ENCODE measurements around the gene SLCO3A1. TPM values are rescaled to one million over a fixed set of nuclear protein-coding genes. Genes with fewer than 3 reads are reported as not detected.

The SLCO3A1 gene
- total RNA-seq, 1 experiment from 2014 or later = not detected

DNA sequence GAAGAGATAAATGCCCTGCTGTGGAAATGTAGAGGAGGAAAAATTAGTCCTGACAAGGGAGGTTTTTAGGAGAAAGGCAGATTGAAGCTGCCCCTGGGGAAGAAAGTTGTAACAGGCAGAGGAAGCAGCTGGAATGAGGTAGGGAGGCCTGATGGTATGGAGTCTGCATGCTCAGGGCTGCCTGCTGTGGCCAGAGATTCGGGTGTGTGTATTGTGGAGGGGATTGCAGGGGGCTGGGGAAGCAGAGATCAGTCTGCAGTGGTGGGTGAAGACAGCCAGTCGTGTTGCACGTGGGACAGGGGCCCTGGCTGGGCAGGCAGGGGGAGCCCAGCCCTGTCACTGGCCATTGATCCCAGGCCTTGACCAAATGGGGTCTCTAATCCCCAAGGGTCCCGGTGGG is 96.5 kb downstream of the SLCO3A1 start:
- Mint-ChIP-seq H3K27ac (ENCODE audit: unreplicated experiment) (no peak overlapping the region), H3K27me3 (ENCODE audit: insufficient read depth, unreplicated experiment) (peaks cover 3% of the 10 kb centered on the region), H3K36me3 (ENCODE audit: insufficient read depth, unreplicated experiment) (no peaks in the 10 kb centered on the region), H3K9me3 (ENCODE audit: unreplicated experiment) (no peaks in the 10 kb centered on the region), H3K4me3 (ENCODE audit: unreplicated experiment) (no peak overlapping the region), H3K4me1 (ENCODE audit: low read depth, unreplicated experiment) (peaks cover 7% of the 10 kb centered on the region)
- no peaks in the 10 kb centered on the region for H3K27me3 ChIP-seq (replicated peaks; ENCODE audit: control insufficient read depth, insufficient read depth, low read length)
- H3K4me1 ChIP-seq = no peaks in the 10 kb centered on the region
- no TSS peak for BruUV-seq (replicated peaks)
- H3K9me3 ChIP-seq = no peaks in the 10 kb centered on the region
- no peaks in the 10 kb centered on the region for H3K36me3 ChIP-seq (ENCODE audit: control insufficient read depth, insufficient read depth, low read length)
- DNase-seq = no peak
- ChIA-PET POLR2A (no interaction called here), CTCF (no interaction called here)
- TF ChIP-seq, protein P1, sequence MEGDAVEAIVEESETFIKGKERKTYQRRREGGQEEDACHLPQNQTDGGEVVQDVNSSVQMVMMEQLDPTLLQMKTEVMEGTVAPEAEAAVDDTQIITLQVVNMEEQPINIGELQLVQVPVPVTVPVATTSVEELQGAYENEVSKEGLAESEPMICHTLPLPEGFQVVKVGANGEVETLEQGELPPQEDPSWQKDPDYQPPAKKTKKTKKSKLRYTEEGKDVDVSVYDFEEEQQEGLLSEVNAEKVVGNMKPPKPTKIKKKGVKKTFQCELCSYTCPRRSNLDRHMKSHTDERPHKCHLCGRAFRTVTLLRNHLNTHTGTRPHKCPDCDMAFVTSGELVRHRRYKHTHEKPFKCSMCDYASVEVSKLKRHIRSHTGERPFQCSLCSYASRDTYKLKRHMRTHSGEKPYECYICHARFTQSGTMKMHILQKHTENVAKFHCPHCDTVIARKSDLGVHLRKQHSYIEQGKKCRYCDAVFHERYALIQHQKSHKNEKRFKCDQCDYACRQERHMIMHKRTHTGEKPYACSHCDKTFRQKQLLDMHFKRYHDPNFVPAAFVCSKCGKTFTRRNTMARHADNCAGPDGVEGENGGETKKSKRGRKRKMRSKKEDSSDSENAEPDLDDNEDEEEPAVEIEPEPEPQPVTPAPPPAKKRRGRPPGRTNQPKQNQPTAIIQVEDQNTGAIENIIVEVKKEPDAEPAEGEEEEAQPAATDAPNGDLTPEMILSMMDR (IDR thresholded peaks at IDR 0.05; ENCODE audit: insufficient read depth in 1 of 2, low read depth in 1 of 2, low read length in 1 of 2, severe bottlenecking in 1 of 2, unreplicated experiment in 1 of 2) = no peak
- intact Hi-C loops (cut with micrococcal nuclease; ENCODE audit: unreplicated experiment) = no loop called here
- H3K4me3 ChIP-seq (ENCODE audit: low read depth, low read length) = no peak overlapping the region

DNA sequence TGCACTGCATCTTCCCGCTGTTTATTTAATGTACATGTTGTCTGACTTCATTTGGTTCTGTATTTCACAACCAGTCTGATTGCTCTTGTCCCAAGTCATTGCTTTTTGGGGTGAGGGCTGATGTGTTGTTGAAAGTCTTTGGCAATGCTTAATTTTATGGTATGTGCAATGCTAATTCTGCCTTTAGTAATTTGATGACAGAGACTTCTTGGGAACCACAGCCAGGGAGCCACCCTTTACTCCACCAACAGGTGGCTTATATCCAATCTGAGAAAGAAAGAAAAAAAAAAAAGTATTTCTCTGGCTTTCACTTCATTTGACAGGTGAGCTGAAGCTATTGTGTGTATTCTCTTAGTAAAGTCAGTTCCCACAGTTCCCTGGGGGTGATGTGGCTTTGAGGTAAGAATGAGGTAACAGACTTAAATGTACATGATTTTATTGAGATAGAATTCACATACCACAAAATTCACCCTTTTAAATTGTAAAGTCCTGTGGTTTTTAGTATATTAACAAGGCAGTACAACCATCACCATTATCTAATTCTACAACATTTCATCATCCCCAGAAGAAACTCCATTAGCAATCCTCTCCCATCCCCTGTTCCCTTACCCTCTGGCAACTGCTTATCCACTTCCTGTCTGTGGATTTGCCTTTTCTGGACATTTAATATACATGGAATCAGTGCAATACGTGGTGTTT is 97.3 kb downstream of the SLCO3A1 start:
- peaks cover 3% of the 10 kb centered on the region for H3K27me3 Mint-ChIP-seq (ENCODE audit: insufficient read depth, unreplicated experiment)
- no peak overlapping the region for H3K27ac Mint-ChIP-seq (ENCODE audit: unreplicated experiment)
- no peak overlapping the region for H3K4me3 Mint-ChIP-seq (ENCODE audit: unreplicated experiment)
- peaks cover 7% of the 10 kb centered on the region for H3K4me1 Mint-ChIP-seq (ENCODE audit: low read depth, unreplicated experiment)
- intact Hi-C loops (cut with micrococcal nuclease; ENCODE audit: unreplicated experiment) = no loop called here
- no peak for DNase-seq
- no TSS peak for BruUV-seq (replicated peaks)
- ChIA-PET CTCF (no interaction called here), POLR2A (no interaction called here)
- no peaks in the 10 kb centered on the region for H3K4me1 ChIP-seq
- H3K36me3 Mint-ChIP-seq (ENCODE audit: insufficient read depth, unreplicated experiment) = no peaks in the 10 kb centered on the region
- TF ChIP-seq, protein P1 (IDR thresholded peaks at IDR 0.05; ENCODE audit: insufficient read depth in 1 of 2, low read depth in 1 of 2, low read length in 1 of 2, severe bottlenecking in 1 of 2, unreplicated experiment in 1 of 2) = no peak
- no peak overlapping the region for H3K4me3 ChIP-seq (ENCODE audit: low read depth, low read length)
- no peaks in the 10 kb centered on the region for H3K27me3 ChIP-seq (replicated peaks; ENCODE audit: control insufficient read depth, insufficient read depth, low read length)
- no peaks in the 10 kb centered on the region for H3K36me3 ChIP-seq (ENCODE audit: control insufficient read depth, insufficient read depth, low read length)
- H3K9me3 Mint-ChIP-seq (ENCODE audit: unreplicated experiment) = no peaks in the 10 kb centered on the region
- no peaks in the 10 kb centered on the region for H3K9me3 ChIP-seq

DNA sequence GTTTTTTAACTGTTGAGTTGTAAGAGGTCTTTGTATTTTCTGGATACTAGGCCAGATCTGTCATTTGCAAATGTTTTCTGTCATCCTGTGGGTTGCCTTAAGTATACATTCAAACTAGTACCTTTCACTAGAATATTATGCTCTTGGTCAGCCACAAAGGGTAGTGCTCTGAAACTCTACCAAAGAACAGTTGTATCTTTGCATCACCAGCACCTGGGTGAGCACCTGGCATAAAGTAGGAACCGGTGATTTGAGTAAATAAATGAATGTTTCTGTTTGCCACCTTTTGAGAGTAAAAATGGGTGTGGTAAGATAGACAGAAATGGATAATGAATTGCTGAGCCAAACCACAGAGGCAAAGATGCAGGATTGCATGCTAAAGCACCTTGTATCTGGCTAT is 98.7 kb downstream of the SLCO3A1 start:
- H3K4me1 ChIP-seq = no peaks in the 10 kb centered on the region
- no peak overlapping the region for H3K4me3 Mint-ChIP-seq (ENCODE audit: unreplicated experiment)

More for the DNA sequence above, 98.7 kb downstream of the SLCO3A1 start:
- no peaks in the 10 kb centered on the region for H3K9me3 Mint-ChIP-seq (ENCODE audit: unreplicated experiment)
- peaks cover 7% of the 10 kb centered on the region for H3K4me1 Mint-ChIP-seq (ENCODE audit: low read depth, unreplicated experiment)
- intact Hi-C loops (cut with micrococcal nuclease; ENCODE audit: unreplicated experiment) = no loop called here
- H3K27me3 ChIP-seq (replicated peaks; ENCODE audit: control insufficient read depth, insufficient read depth, low read length) = no peaks in the 10 kb centered on the region
- H3K36me3 Mint-ChIP-seq (ENCODE audit: insufficient read depth, unreplicated experiment) = no peaks in the 10 kb centered on the region
- no peaks in the 10 kb centered on the region for H3K9me3 ChIP-seq
- no peak overlapping the region for H3K4me3 ChIP-seq (ENCODE audit: low read depth, low read length)
- ChIA-PET POLR2A (no interaction called here), CTCF (no interaction called here)
- TF ChIP-seq, protein P1 (IDR thresholded peaks at IDR 0.05; ENCODE audit: insufficient read depth in 1 of 2, low read depth in 1 of 2, low read length in 1 of 2, severe bottlenecking in 1 of 2, unreplicated experiment in 1 of 2) = no peak
- peaks cover 3% of the 10 kb centered on the region for H3K27me3 Mint-ChIP-seq (ENCODE audit: insufficient read depth, unreplicated experiment)
- DNase-seq = no peak
- no peaks in the 10 kb centered on the region for H3K36me3 ChIP-seq (ENCODE audit: control insufficient read depth, insufficient read depth, low read length)
- H3K27ac Mint-ChIP-seq (ENCODE audit: unreplicated experiment) = no peak overlapping the region
- no TSS peak for BruUV-seq (replicated peaks)

Measured in Caco-2 (cell line).